ENCODE results near the gene EML1. TPM values are rescaled to one million over a fixed set of nuclear protein-coding genes. Genes with fewer than 3 reads are reported as not detected.

EML1 gene
- total and polyA plus RNA-seq, 10 donors, result 1.8 to 15.5 (median 6.0) TPM

GRCh38 chr14:99966037-99966835 lies 173.0 kb downstream of the EML1 start:
- H3K9me3 ChIP-seq, result no peaks in the 10 kb centered on the region
- intact Hi-C loops (cut with DNase I; ENCODE audit: low total_unique reads), result no loop called here
- no peaks in the 10 kb centered on the region for H3K36me3 ChIP-seq
- no peak for DNase-seq
- peaks cover 0 to 62% (median 0%) of the 10 kb centered on the region in 7 donors for H3K27me3 ChIP-seq (replicated peaks in 1 of 7)
- peaks cover 0 to 7% (median 4%) of the 10 kb centered on the region in 6 donors for H3K4me1 ChIP-seq
- TF ChIP-seq POLR2AphosphoS5 (IDR thresholded peaks at IDR 0.05) (no peak), POLR2A (IDR thresholded peaks at IDR 0.05) (no peak), CTCF (IDR thresholded peaks at IDR 0.05 in 8 of 11, conservative IDR thresholded peaks at IDR 0.05 in 3 of 11) (no peak)
- H3K4me3 ChIP-seq, result no peak overlapping the region
- H3K27ac ChIP-seq, result no peak overlapping the region
- 89 to 93% (median 90%) methylated on average over 17 to 23 of the region's 23 CpGs for WGBS, 5 donors

GRCh38 chr14:99966912-99967311 lies 173.7 kb downstream of the EML1 start:
- intact Hi-C loops (cut with DNase I; ENCODE audit: low total_unique reads), result no loop called here
- Histone ChIP-seq H3K27me3 (replicated peaks in 1 of 7) (peaks cover 0 to 61% (median 0%) of the 10 kb centered on the region in 7 donors), H3K4me1 (peaks cover 0 to 8% (median 4%) of the 10 kb centered on the region in 6 donors), H3K4me3 (no peak overlapping the region), H3K27ac (no peak overlapping the region), H3K9me3 (no peaks in the 10 kb centered on the region), H3K36me3 (no peaks in the 10 kb centered on the region)
- TF ChIP-seq POLR2AphosphoS5 (IDR thresholded peaks at IDR 0.05) (no peak), POLR2A (IDR thresholded peaks at IDR 0.05) (no peak), CTCF (IDR thresholded peaks at IDR 0.05 in 8 of 11, conservative IDR thresholded peaks at IDR 0.05 in 3 of 11) (no peak)
- no peak for DNase-seq
- 62 to 76% (median 69%) methylated on average over 11 to 12 of the region's 12 CpGs for WGBS, 5 donors

- H3K4me3 ChIP-seq, result no peak overlapping the region
- peaks cover 0 to 22% (median 16%) of the 10 kb centered on the region in 6 donors for H3K4me1 ChIP-seq
- H3K27me3 ChIP-seq (replicated peaks in 1 of 7), result peaks cover 0 to 62% (median 4%) of the 10 kb centered on the region in 7 donors
- H3K9me3 ChIP-seq, result no peaks in the 10 kb centered on the region
- WGBS, 5 donors, result 82 to 90% (median 88%) methylated on average over 11 of the region's 11 CpGs
- no peak for DNase-seq
- H3K27ac ChIP-seq, result no peak overlapping the region
- intact Hi-C loops (cut with DNase I; ENCODE audit: low total_unique reads), result no loop called here
- no peaks in the 10 kb centered on the region for H3K36me3 ChIP-seq
- TF ChIP-seq CTCF (IDR thresholded peaks at IDR 0.05 in 8 of 11, conservative IDR thresholded peaks at IDR 0.05 in 3 of 11) (no peak), POLR2A (IDR thresholded peaks at IDR 0.05) (no peak), POLR2AphosphoS5 (IDR thresholded peaks at IDR 0.05) (no peak)
Observed at GRCh38 chr14:99968191-99968920, 175.1 kb downstream of the EML1 start.

GRCh38 chr14:99968941-99969340 lies 175.7 kb downstream of the EML1 start:
- WGBS, 5 donors, result 62 to 83% (median 68%) methylated on average over 5 of the region's 5 CpGs
- no peak overlapping the region for H3K27ac ChIP-seq
- peaks cover 0 to 59% (median 4%) of the 10 kb centered on the region in 7 donors for H3K27me3 ChIP-seq (replicated peaks in 1 of 7)
- no peaks in the 10 kb centered on the region for H3K9me3 ChIP-seq
- intact Hi-C loops (cut with DNase I; ENCODE audit: low total_unique reads), result no loop called here
- peaks cover 0 to 24% (median 16%) of the 10 kb centered on the region in 6 donors for H3K4me1 ChIP-seq
- no peak overlapping the region for H3K4me3 ChIP-seq
- no peaks in the 10 kb centered on the region for H3K36me3 ChIP-seq
- TF ChIP-seq POLR2A (IDR thresholded peaks at IDR 0.05) (no peak), CTCF (IDR thresholded peaks at IDR 0.05 in 8 of 11, conservative IDR thresholded peaks at IDR 0.05 in 3 of 11) (no peak), POLR2AphosphoS5 (IDR thresholded peaks at IDR 0.05) (no peak)
- DNase-seq, result no peak

Measured in spleen (tissue), 11 donors.